ENCODE results near the gene GNA12. TPM values are rescaled to one million over a fixed set of nuclear protein-coding genes. Genes with fewer than 3 reads are reported as not detected.
"Not testable (repeated sequence)": the region's sequence is repeated elsewhere in the genome, so short reads cannot be mapped to it uniquely, and the experiment has no call there.

Gene GNA12
- total RNA-seq, 4 donors from 2014 or later, result 4.6 to 14.0 (median 8.9) TPM

DNA sequence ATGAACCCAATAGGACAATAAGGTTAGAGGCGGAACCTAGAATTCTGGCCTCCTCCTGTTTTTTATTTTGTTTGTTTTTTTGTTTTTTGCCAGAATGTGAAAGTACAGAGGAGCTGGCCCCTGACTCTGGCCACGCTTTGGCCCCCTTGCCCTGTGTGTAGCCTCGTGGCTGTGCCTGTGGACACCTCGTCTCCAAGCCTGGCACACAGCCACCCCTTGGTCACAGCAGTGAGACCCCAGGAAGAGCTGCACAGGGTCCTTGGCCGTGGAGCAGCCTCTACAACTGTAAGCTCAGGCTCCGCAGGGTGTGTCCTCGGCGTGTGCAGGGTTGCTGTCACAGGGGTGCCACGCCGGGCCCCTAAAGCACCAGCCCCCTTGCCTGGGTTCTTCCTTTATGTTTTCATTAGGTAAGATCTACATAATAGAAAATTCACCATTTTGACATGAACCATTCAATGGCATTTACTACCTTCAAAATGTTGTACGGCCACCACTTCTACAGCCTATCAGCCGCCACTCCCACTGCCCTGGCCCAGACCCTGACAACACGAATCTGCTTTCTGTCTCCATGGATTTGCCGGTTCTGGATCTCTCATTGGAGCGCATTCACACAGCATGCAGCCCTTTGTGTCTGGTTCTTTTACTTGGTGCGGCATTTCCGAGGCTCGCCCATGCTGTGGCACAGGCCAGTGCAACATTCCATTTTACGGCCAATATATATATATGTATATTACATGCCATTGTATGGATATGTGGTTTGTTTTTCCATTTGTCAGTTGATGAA, 105.2 kb downstream of the GNA12 start:
- no peak overlapping the region for H3K4me3 ChIP-seq (ENCODE audit: low read depth, poor library complexity, severe bottlenecking)
- peak in 1 of 2 donors; percentile 73 for DNase-seq (ENCODE audit: low spot score in 2 of 2)
- TF ChIP-seq POLR2A (IDR thresholded peaks at IDR 0.05), result no peak
- TF ChIP-seq, protein P1, sequence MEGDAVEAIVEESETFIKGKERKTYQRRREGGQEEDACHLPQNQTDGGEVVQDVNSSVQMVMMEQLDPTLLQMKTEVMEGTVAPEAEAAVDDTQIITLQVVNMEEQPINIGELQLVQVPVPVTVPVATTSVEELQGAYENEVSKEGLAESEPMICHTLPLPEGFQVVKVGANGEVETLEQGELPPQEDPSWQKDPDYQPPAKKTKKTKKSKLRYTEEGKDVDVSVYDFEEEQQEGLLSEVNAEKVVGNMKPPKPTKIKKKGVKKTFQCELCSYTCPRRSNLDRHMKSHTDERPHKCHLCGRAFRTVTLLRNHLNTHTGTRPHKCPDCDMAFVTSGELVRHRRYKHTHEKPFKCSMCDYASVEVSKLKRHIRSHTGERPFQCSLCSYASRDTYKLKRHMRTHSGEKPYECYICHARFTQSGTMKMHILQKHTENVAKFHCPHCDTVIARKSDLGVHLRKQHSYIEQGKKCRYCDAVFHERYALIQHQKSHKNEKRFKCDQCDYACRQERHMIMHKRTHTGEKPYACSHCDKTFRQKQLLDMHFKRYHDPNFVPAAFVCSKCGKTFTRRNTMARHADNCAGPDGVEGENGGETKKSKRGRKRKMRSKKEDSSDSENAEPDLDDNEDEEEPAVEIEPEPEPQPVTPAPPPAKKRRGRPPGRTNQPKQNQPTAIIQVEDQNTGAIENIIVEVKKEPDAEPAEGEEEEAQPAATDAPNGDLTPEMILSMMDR (IDR thresholded peaks at IDR 0.05), result no peak
- WGBS, 2 donors, result 95% methylated on average over 19 of the region's 19 CpGs
- intact Hi-C loops (cut with DNase I; ENCODE audit: low total_unique reads), result no loop called here

DNA sequence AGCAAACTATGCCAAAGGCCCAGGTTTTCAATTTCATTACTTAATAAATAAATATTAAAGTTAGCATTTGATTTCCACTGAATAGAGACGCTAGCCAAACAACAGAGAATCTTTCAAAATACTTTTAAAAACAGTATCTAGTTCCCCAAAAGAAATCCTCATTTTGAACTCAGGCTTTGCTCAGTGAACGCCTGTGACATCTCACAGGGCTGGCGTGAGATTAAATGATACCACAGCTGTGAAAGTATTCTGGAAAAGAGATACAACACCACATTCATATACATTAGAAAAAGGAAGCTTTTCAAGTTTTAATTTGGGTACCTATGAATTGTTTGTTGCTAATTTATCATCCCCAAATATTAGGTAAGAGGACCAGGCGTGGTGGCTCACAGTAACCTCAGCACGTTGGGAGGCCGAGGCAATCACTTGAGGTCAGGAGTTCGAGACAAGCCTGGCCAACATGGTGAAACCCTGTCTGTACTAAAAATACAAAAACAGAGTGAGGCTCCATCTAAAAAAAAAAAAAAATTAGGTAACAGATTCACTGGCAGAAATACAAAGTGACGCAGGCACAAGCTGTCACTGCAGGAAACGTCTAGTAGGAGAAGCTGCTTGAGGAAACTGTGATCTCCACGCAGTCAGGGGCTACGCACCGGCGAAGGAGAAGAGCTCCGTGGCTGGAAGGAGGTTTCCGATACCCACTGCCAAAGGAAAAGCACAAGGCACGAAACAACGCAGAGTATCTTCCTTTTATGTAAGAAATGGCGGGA, 106.2 kb downstream of the GNA12 start:
- 73 to 80% methylated on average over 18 of the region's 18 CpGs for WGBS, 2 donors
- TF ChIP-seq POLR2A (IDR thresholded peaks at IDR 0.05), result no peak
- TF ChIP-seq, protein P1 (IDR thresholded peaks at IDR 0.05), result no peak
- no peak overlapping the region for H3K4me3 ChIP-seq (ENCODE audit: low read depth, poor library complexity, severe bottlenecking)
- intact Hi-C loops (cut with DNase I; ENCODE audit: low total_unique reads), result no loop called here
- peak in 1 of 2 donors; percentile 68 for DNase-seq (ENCODE audit: low spot score in 2 of 2)

DNA sequence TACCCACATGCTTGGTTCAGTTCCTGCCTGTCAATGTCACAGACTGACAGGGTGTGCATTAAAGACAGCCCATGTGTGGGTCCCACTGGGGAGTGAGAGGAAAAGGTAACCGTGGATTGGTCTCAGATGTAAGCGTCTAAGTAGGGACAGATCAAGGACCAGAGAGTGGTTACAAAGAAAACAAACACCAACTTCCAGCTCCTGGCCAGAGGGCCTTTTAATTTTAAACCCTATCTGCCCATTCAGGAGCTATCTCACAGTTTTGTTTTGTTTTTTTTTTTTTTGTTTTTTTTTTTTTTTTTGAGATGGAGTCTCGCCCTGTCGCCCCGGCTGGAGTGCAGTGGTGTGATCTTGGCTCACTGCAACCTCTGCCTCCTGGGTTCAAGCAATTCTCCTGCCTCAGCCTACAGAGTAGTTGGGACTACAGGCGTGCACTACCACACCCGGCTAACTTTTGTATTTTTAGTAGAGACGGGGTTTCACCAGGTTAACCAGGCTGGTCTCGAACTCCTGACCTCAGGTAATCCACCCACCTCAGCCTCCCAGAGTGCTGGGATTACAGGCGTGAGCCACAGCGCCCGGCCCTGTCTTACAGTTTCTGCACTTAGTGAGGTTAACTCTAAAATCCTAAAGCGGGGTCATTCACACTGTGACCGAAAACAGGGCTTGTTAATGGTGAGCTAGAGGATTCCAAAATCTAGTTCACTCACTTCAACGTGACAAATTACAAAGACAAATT, 106.9 kb downstream of the GNA12 start:
- intact Hi-C loops (cut with DNase I; ENCODE audit: low total_unique reads); H3K4me3 ChIP-seq (ENCODE audit: low read depth, poor library complexity, severe bottlenecking): not testable (repeated sequence)
- DNase-seq (ENCODE audit: low spot score in 2 of 2), result peak in 1 of 2 donors; percentile 65
- 94% methylated on average over 15 of the region's 15 CpGs for WGBS, 2 donors

- DNase-seq (ENCODE audit: low spot score in 2 of 2), result peak in 1 of 2 donors; percentile 65
- intact Hi-C loops (cut with DNase I; ENCODE audit: low total_unique reads), result no loop called here
- no peak for TF ChIP-seq POLR2A (IDR thresholded peaks at IDR 0.05)
- no peak overlapping the region for H3K4me3 ChIP-seq (ENCODE audit: low read depth, poor library complexity, severe bottlenecking)
- 92% methylated on average over 17 of the region's 17 CpGs for WGBS, 2 donors
Measured at GRCh38 chr7:2736411-2736914, 107.6 kb downstream of the GNA12 start.

- 86 to 92% methylated on average over 13 of the region's 13 CpGs for WGBS, 2 donors
- intact Hi-C loops (cut with DNase I; ENCODE audit: low total_unique reads), result no loop called here
- TF ChIP-seq POLR2A (IDR thresholded peaks at IDR 0.05), result no peak
- TF ChIP-seq, protein P1 (IDR thresholded peaks at IDR 0.05), result no peak
- DNase-seq (ENCODE audit: low spot score in 2 of 2), result peak in 1 of 2 donors; percentile 82
- no peak overlapping the region for H3K4me3 ChIP-seq (ENCODE audit: low read depth, poor library complexity, severe bottlenecking)
Measured at GRCh38 chr7:2735744-2736143, 108.4 kb downstream of the GNA12 start.

DNA sequence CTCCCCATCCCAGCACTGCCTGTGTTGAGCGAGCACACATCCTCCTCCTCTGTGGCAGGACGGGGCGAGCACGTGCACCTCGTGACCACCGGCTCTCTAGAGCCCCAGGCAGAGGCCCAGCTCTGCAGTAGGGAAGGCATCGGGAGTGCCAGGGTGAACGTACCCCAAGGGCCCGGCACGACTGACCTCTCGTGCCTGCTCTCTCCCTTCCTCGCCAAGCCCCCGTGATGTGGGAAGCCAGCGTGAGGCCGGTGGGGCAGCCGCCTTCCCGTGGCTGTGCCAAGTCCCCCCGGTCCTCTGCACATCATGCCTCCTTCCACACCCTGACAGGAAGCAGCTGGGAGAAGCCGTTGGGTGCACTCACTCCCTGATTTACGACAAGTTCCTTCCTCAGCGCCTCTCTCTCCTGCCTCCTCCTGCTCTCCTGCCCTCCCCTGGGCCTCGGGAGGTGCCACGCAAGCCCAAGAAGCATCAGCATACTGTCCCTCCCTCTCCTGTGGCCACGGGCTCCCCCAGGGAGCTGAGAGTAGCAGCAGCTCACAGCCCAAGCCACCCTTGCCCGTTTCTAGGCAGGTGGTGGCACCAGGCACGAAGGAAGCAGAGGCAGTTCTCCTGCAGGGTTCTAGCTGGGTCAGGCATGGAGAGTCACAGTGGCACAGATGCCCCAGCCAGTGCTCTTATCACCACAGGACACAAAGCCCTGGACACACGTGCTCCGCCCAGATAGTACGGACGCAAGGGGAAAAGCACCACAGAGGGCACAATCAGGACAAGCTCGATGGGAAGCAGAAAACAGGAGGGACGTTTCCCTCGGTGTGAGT, 109.1 kb downstream of the GNA12 start:
- 65 to 69% methylated on average over 29 to 33 of the region's 33 CpGs for WGBS, 2 donors
- intact Hi-C loops (cut with DNase I; ENCODE audit: low total_unique reads), result no loop called here
- TF ChIP-seq, protein P1 (IDR thresholded peaks at IDR 0.05), result no peak
- TF ChIP-seq POLR2A (IDR thresholded peaks at IDR 0.05), result no peak
- DNase-seq (ENCODE audit: low spot score in 2 of 2), result peak in 1 of 2 donors; percentile 87
- no peak overlapping the region for H3K4me3 ChIP-seq (ENCODE audit: low read depth, poor library complexity, severe bottlenecking)

All from lower leg skin (tissue), 4 donors.